ENCODE results near the gene LCN9. TPM values are rescaled to one million over a fixed set of nuclear protein-coding genes. Genes with fewer than 3 reads are reported as not detected.

The LCN9 gene
- total and polyA plus RNA-seq, 2 experiments from 2014 or later, result not detected

- Histone ChIP-seq H3K4me3 (peak overlapping the region; percentile 53; the same call in 1 of the 2 replicates), H3K27ac (ENCODE audit: low read depth) (no peak overlapping the region), H3K79me2 (replicated peaks; ENCODE audit: insufficient read depth) (no peaks in the 10 kb centered on the region), H3K4me2 (peak overlapping the region; percentile 79), H3K36me3 (ENCODE audit: insufficient read depth) (no peaks in the 10 kb centered on the region), H4K20me1 (replicated peaks; ENCODE audit: insufficient read depth) (no peaks in the 10 kb centered on the region), H3F3A (replicated peaks; ENCODE audit: low read depth) (no peaks in the 10 kb centered on the region), H2AFZ (peak overlapping the region; percentile 74; the same call in 1 of the 2 replicates), H3K4me1 (ENCODE audit: insufficient read depth) (no peaks in the 10 kb centered on the region), H3K9me2 (ENCODE audit: insufficient read depth) (no peaks in the 10 kb centered on the region), H3K27me3 (ENCODE audit: insufficient read depth) (0 out of 2 replicates have a peak, but pooled peaks cover 3% of the 10 kb centered on the region)
- H3K9me3 Mint-ChIP-seq, result no peaks in the 10 kb centered on the region
- no peak overlapping the region for H3K27ac Mint-ChIP-seq
- H3K27me3 Mint-ChIP-seq (ENCODE audit: insufficient read depth, low read depth, poor library complexity), result peaks cover 19% of the 10 kb centered on the region
- no peaks in the 10 kb centered on the region for H3K36me3 Mint-ChIP-seq (ENCODE audit: low read depth)
- ATAC-seq (peak; percentile 39), DNase-seq (ENCODE audit: low spot score) (no peak)
- TF ChIP-seq ZNF114 (CRISPR knock-in tag; IDR thresholded peaks at IDR 0.05) (no peak), CTCF (conservative IDR thresholded peaks at IDR 0.05; ENCODE audit: low read depth in 2 of 2) (no peak), EZH2phosphoT487 (IDR thresholded peaks at IDR 0.05; ENCODE audit: unreplicated experiment) (no peak), REST (IDR thresholded peaks at IDR 0.05; ENCODE audit: unreplicated experiment) (no peak), JUNB (IDR thresholded peaks at IDR 0.05; ENCODE audit: unreplicated experiment) (no peak)
- H3K4me1 Mint-ChIP-seq, result peaks cover 3% of the 10 kb centered on the region; the same call in 2 of the 3 replicates
- H3K4me3 Mint-ChIP-seq, result peak overlapping the region; percentile 26; the same call in 1 of the 3 replicates
These were observed 38.2 kb downstream of the LCN9 start for GRCh38 chr9:135701067-135701958.

- H3K4me3 Mint-ChIP-seq, result peak within 1 kb of the TSS; percentile 26; the same call in 1 of the 3 replicates
- no peaks in the 10 kb centered on the region for H3F3A ChIP-seq (replicated peaks; ENCODE audit: low read depth)
- ATAC-seq, result peak; percentile 78
- H3K27ac ChIP-seq (ENCODE audit: low read depth), result no peak within 1 kb of the TSS
- H4K20me1 ChIP-seq (replicated peaks; ENCODE audit: insufficient read depth), result no peaks in the 10 kb centered on the region
- no peaks in the 10 kb centered on the region for H3K79me2 ChIP-seq (replicated peaks; ENCODE audit: insufficient read depth)
- H3K9me2 ChIP-seq (ENCODE audit: insufficient read depth), result no peaks in the 10 kb centered on the region
- DNase-seq (ENCODE audit: low spot score), result peak; percentile 71
- 0 out of 2 replicates have a peak, but pooled peaks cover 3% of the 10 kb centered on the region for H3K27me3 ChIP-seq (ENCODE audit: insufficient read depth)
- H3K4me2 ChIP-seq, result peak within 1 kb of the TSS; percentile 79
- H3K27me3 Mint-ChIP-seq (ENCODE audit: insufficient read depth, low read depth, poor library complexity), result peaks cover 18% of the 10 kb centered on the region
- TF ChIP-seq CTCF (conservative IDR thresholded peaks at IDR 0.05; ENCODE audit: low read depth in 2 of 2), result peak; percentile 76 to 78
- no peak for TF ChIP-seq POLR2AphosphoS5 (IDR thresholded peaks at IDR 0.05; ENCODE audit: low read depth)
- no peaks in the 10 kb centered on the region for H3K4me1 ChIP-seq (ENCODE audit: insufficient read depth)
- no peaks in the 10 kb centered on the region for H3K36me3 ChIP-seq (ENCODE audit: insufficient read depth)
- no peaks in the 10 kb centered on the region for H3K36me3 Mint-ChIP-seq (ENCODE audit: low read depth)
- peak within 1 kb of the TSS; percentile 74 for H2AFZ ChIP-seq
- H3K9me3 Mint-ChIP-seq, result no peaks in the 10 kb centered on the region
- H3K4me1 Mint-ChIP-seq, result peaks cover 3% of the 10 kb centered on the region; the same call in 2 of the 3 replicates
- H3K27ac Mint-ChIP-seq, result no peak within 1 kb of the TSS
- peak within 1 kb of the TSS; percentile 53; the same call in 1 of the 2 replicates for H3K4me3 ChIP-seq
These were observed 39.0 kb downstream of the LCN9 start, which contains the start of gene KCNT1 for GRCh38 chr9:135701959-135702721. KCNT1 (plus strand) TSS chr9:135702185; CDS start chr9:135702259, 74 bp downstream.
